GM21529 (cell line): ENCODE data around the gene SLC25A6.
"Not testable (repeated sequence)": the region's sequence is repeated elsewhere in the genome, so short reads cannot be mapped to it uniquely, and the experiment has no call there.

ENCODE experiments used
- ATAC-seq: cut with Tn5 transposase; IDR thresholded peaks from one replicate; pipeline ENCODE4 v1.9.1; 2021; ENCODE audit not compliant: unreplicated experiment

The SLC25A6 gene

GRCh38 chrX:1390621-1391369, 1.1 kb downstream of the SLC25A6 start:
- ATAC-seq = no peak

- ATAC-seq = no peak
Observed at GRCh38 chrX:1389993-1390285, 2.0 kb downstream of the SLC25A6 start.

GRCh38 chrX:1389181-1389992, 2.5 kb downstream of the SLC25A6 start:
- no peak for ATAC-seq

- ATAC-seq = no peak
Observed at GRCh38 chrX:1388651-1389050, 3.3 kb downstream of the SLC25A6 start.

GRCh38 chrX:1387141-1387776, 4.7 kb downstream of the SLC25A6 start:
- ATAC-seq = no peak

- no peak for ATAC-seq
Observed at GRCh38 chrX:1386338-1387127, 5.4 kb downstream of the SLC25A6 start.

GRCh38 chrX:1385253-1386223, 6.4 kb downstream of the SLC25A6 start:
- ATAC-seq = no peak

- ATAC-seq = no peak
Observed at GRCh38 chrX:1384658-1385252, 7.2 kb downstream of the SLC25A6 start.

- no peak for ATAC-seq
Observed at GRCh38 chrX:1380672-1381233, 11.2 kb downstream of the SLC25A6 start.

- no peak for ATAC-seq
Observed at GRCh38 chrX:1378306-1378759, 13.6 kb downstream of the SLC25A6 start.

GRCh38 chrX:1368385-1368698, 23.6 kb downstream of the SLC25A6 start:
- no peak for ATAC-seq

- not testable (repeated sequence) for ATAC-seq
Observed at GRCh38 chrX:1366363-1366762, 25.6 kb downstream of the SLC25A6 start.

GRCh38 chrX:1361910-1362309, 30.0 kb downstream of the SLC25A6 start:
- no peak for ATAC-seq

- ATAC-seq = no peak
Observed at GRCh38 chrX:1361275-1361674, 30.6 kb downstream of the SLC25A6 start.

GRCh38 chrX:1360171-1360570, 31.7 kb downstream of the SLC25A6 start:
- ATAC-seq = no peak

GRCh38 chrX:1359477-1359873, 32.4 kb downstream of the SLC25A6 start:
- no peak for ATAC-seq

- ATAC-seq = no peak
Observed at GRCh38 chrX:1358793-1359476, 33.0 kb downstream of the SLC25A6 start.

- ATAC-seq = no peak
Observed at GRCh38 chrX:1357993-1358392, 33.9 kb downstream of the SLC25A6 start.
